Neural progenitor cell (in vitro differentiated cells): ENCODE results near the gene GIMAP6. TPM values are rescaled to one million over a fixed set of nuclear protein-coding genes. Genes with fewer than 3 reads are reported as not detected.

ENCODE experiments used
- DNase-seq: peaks from one replicate; pipeline ENCODE4 v3.0.0-alpha.2; 2016; ENCODE audit warnings: low spot score
- H2AFZ ChIP-seq: fragments of 200-600 bp; sonication (generic); replicated peaks from 2 replicates; pipeline ENCODE4 v1.6.1; 2016; ENCODE audit warnings: antibody characterized with exemption
- H3F3A ChIP-seq: fragments of 200-600 bp; sonication (generic); 2 replicates; pipeline ENCODE4 v1.6.1; 2016; ENCODE audit warnings: antibody characterized with exemption, low read depth
- H3K27ac ChIP-seq: fragments of 200-600 bp; sonication (generic); 2 replicates; pipeline ENCODE4 v1.5.1; 2016; ENCODE audit warnings: mild to moderate bottlenecking
- H3K27me3 ChIP-seq: fragments of 200-600 bp; sonication (generic); 2 replicates; pipeline ENCODE4 v1.6.1; 2016; ENCODE audit warnings: mild to moderate bottlenecking, moderate library complexity
- H3K36me3 ChIP-seq: fragments of 200-600 bp; sonication (generic); 2 replicates; pipeline ENCODE4 v1.5.1; 2016
- H3K4me1 ChIP-seq: fragments of 200-600 bp; sonication (generic); 2 replicates; pipeline ENCODE4 v1.6.1; 2016; ENCODE audit warnings: mixed run types
- H3K4me2 ChIP-seq: fragments of 200-600 bp; sonication (generic); 2 replicates; pipeline ENCODE4 v1.6.1; 2016
- H3K4me3 ChIP-seq: fragments of 200-600 bp; sonication (generic); 2 replicates; pipeline ENCODE4 v1.5.1; 2016
- H3K79me2 ChIP-seq: fragments of 200-600 bp; sonication (generic); 2 replicates; pipeline ENCODE4 v1.6.1; 2016; ENCODE audit warnings: low read depth
- H3K9ac ChIP-seq: fragments of 200-600 bp; sonication (generic); 2 replicates; pipeline ENCODE4 v1.6.1; 2016
- H3K9me3 ChIP-seq: fragments of 200-600 bp; sonication (generic); 2 replicates; pipeline ENCODE4 v1.5.1; 2016; ENCODE audit warnings: low read depth
- H4K20me1 ChIP-seq: fragments of 200-600 bp; sonication (generic); 2 replicates; pipeline ENCODE4 v1.6.1; 2016; ENCODE audit warnings: low read depth
- H3K27ac Mint-ChIP-seq: 3 replicates; pipeline ENCODE4 v1.8.0; 2021; ENCODE audit warnings: mixed read lengths
- H3K27me3 Mint-ChIP-seq: 2 replicates; pipeline ENCODE4 v1.8.0; 2022; ENCODE audit warnings: low read depth, mild to moderate bottlenecking, inconsistent platforms, moderate library complexity, mixed read lengths; ENCODE audit not compliant: insufficient read depth
- H3K36me3 Mint-ChIP-seq: 3 replicates; pipeline ENCODE4 v1.8.0; 2021; ENCODE audit warnings: mixed read lengths
- H3K4me1 Mint-ChIP-seq: 3 replicates; pipeline ENCODE4 v1.8.0; 2021; ENCODE audit warnings: mixed read lengths
- H3K4me3 Mint-ChIP-seq: 3 replicates; pipeline ENCODE4 v1.8.0; 2021; ENCODE audit warnings: mild to moderate bottlenecking, moderate library complexity, mixed read lengths
- H3K9me3 Mint-ChIP-seq: 3 replicates; pipeline ENCODE4 v1.8.0; 2020; ENCODE audit warnings: mixed read lengths
- EZH2 ChIP-seq: fragments of 200-600 bp; sonication (generic); IDR thresholded peaks from 2 replicates; pipeline ENCODE4 v1.6.1; 2017; ENCODE audit warnings: antibody characterized with exemption, mild to moderate bottlenecking, moderate library complexity
- EZH2phosphoT487 ChIP-seq: fragments of 200-600 bp; sonication (generic); IDR thresholded peaks from 2 replicates; pipeline ENCODE4 v1.6.1; 2017; ENCODE audit warnings: antibody characterized with exemption
- total RNA-seq: library from RNA; depleted of rRNA; stranded (reverse); fragments of >200 nt; gene quantifications from 2 replicates; pipeline ENCODE4 v1.2.3, GENCODE V29; 2015; ENCODE audit warnings: low replicate concordance
- TF ChIP-seq, protein P1 (sequence below): fragments of 200-600 bp; sonication (generic); IDR thresholded peaks from 2 replicates; pipeline ENCODE4 v1.5.1; 2017; ENCODE audit warnings: antibody characterized with exemption, mild to moderate bottlenecking

Gene GIMAP6
- total RNA-seq, 1 donor from 2014 or later, result not detected

DNA sequence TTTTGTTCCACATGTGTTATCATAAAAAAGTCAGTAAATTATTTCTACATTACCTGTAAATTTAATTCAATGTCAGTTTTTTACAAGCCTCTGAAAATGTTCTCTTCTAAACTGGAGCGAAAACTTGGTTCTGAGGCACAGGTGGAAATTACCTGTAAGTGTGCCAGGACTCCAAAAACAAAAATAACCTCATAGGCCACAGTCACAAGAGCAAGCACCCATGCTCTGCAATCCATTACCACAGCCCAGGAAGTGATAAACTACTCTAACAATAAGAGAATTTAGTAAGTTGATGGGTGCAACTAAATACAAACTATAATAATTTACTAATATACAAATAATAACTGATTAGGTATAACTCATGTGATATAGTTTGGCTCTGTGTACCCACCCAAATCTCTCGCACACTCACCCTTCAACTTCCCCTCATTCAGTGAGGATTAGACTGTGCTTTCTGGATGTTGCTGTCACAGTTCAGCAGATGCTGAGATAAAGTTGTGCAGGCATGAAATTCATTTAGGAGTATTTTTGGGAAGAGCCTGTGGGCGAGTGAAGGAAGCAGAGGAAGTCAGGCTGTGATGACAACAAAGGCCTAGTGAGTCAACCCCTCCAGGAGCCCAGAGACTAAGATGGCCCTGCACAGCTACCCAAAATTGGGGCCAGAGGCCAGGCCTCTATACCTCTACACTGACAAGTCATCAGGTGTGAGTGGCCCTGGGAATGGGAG is 16.3 kb upstream of the GIMAP6 start:
- no peak overlapping the region for H3K4me2 ChIP-seq
- H3K9me3 ChIP-seq, result no peaks in the 10 kb centered on the region
- no peaks in the 10 kb centered on the region for H3K79me2 ChIP-seq
- no peaks in the 10 kb centered on the region for H3K4me1 ChIP-seq
- Mint-ChIP-seq H3K9me3 (peaks cover 2% of the 10 kb centered on the region), H3K4me3 (no peak overlapping the region), H3K36me3 (no peaks in the 10 kb centered on the region), H3K27ac (no peak overlapping the region), H3K4me1 (peaks cover 2% of the 10 kb centered on the region), H3K27me3 (peaks cover 5% of the 10 kb centered on the region)
- H3K27ac ChIP-seq, result no peak overlapping the region
- no peak for DNase-seq
- no peaks in the 10 kb centered on the region for H3K36me3 ChIP-seq
- H4K20me1 ChIP-seq, result no peaks in the 10 kb centered on the region
- H3K27me3 ChIP-seq, result peaks cover under 1% of the 10 kb centered on the region
- H3K4me3 ChIP-seq, result no peak overlapping the region
- H2AFZ ChIP-seq, result no peak overlapping the region
- no peak for TF ChIP-seq EZH2phosphoT487
- no peak for TF ChIP-seq EZH2
- TF ChIP-seq, protein P1, sequence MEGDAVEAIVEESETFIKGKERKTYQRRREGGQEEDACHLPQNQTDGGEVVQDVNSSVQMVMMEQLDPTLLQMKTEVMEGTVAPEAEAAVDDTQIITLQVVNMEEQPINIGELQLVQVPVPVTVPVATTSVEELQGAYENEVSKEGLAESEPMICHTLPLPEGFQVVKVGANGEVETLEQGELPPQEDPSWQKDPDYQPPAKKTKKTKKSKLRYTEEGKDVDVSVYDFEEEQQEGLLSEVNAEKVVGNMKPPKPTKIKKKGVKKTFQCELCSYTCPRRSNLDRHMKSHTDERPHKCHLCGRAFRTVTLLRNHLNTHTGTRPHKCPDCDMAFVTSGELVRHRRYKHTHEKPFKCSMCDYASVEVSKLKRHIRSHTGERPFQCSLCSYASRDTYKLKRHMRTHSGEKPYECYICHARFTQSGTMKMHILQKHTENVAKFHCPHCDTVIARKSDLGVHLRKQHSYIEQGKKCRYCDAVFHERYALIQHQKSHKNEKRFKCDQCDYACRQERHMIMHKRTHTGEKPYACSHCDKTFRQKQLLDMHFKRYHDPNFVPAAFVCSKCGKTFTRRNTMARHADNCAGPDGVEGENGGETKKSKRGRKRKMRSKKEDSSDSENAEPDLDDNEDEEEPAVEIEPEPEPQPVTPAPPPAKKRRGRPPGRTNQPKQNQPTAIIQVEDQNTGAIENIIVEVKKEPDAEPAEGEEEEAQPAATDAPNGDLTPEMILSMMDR, result no peak
- no peaks in the 10 kb centered on the region for H3F3A ChIP-seq
- H3K9ac ChIP-seq, result no peak overlapping the region

DNA sequence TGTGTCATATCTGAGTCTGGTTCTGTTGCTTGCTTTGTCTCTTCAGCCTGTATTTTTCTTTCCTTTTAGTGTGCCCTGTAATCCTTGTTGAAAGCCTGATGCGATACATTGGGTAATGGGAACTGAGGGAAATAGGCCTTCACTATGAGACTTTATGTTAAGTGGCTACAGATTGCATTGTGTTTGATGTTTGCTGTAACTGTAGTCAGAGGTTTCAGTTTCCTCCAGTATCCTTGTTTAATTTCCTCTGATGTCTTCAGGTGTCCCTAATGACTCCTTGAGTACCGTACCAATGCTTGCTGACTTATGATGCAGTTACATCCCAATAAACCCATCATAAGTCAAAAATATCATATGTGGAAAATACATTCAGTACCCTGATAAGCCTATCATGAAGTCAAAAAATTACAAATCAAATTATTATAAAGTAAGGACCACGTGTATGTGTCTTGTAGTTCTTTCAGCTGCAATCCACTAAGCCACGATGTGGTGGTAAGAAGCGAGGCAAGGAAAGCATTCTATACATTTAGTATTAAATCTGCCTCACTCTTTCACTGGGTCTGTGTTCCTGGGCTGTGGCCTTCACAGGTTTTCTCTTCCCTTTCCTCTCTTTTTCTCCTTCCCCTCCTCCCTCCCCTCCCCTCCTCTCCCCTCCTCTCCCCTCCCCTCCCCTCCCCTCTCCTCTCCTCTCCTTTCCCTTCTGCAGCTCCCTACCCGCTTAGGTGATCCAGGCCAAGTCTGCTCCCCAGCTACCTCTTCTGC is 13.3 kb upstream of the GIMAP6 start:
- H3K36me3 Mint-ChIP-seq, result no peaks in the 10 kb centered on the region
- H3K27ac Mint-ChIP-seq, result no peak overlapping the region
- no peak for TF ChIP-seq EZH2phosphoT487
- TF ChIP-seq, protein P1, result no peak
- TF ChIP-seq EZH2, result no peak
- H3K27me3 Mint-ChIP-seq, result no peaks in the 10 kb centered on the region
- H3K4me3 ChIP-seq, result no peak overlapping the region
- no peak overlapping the region for H3K9ac ChIP-seq
- peaks cover 2% of the 10 kb centered on the region for H3K4me1 Mint-ChIP-seq
- no peaks in the 10 kb centered on the region for H3K36me3 ChIP-seq
- peaks cover 2% of the 10 kb centered on the region for H3K9me3 Mint-ChIP-seq
- H2AFZ ChIP-seq, result no peak overlapping the region
- H4K20me1 ChIP-seq, result no peaks in the 10 kb centered on the region
- no peak overlapping the region for H3K4me2 ChIP-seq
- H3K4me3 Mint-ChIP-seq, result no peak overlapping the region
- H3K27me3 ChIP-seq, result no peaks in the 10 kb centered on the region
- no peaks in the 10 kb centered on the region for H3K9me3 ChIP-seq
- no peaks in the 10 kb centered on the region for H3K79me2 ChIP-seq
- H3K27ac ChIP-seq, result no peak overlapping the region
- no peaks in the 10 kb centered on the region for H3F3A ChIP-seq
- no peaks in the 10 kb centered on the region for H3K4me1 ChIP-seq
- no peak for DNase-seq

DNA sequence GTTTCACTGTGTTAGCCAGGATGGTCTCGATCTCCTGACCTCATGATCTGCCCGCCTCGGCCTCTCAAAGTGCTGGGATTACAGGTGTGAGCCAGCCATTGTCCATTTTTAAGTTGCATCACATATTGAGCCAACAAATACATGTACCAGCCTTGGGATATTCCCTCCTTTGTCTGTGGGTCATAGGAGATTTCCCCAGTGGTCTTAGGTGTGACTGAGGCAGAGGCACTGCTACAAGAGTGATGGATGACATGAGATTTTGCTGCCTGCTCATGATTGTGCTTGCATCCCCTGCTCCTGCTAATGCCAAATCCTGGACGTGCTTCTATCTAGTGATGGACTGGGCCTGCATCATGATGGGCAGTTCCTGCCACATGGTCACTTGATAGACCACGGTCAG is 10.7 kb upstream of the GIMAP6 start:
- H3K27ac Mint-ChIP-seq, result no peak overlapping the region
- H3K27ac ChIP-seq, result no peak overlapping the region
- no peaks in the 10 kb centered on the region for H3K36me3 ChIP-seq
- no peak overlapping the region for H3K4me3 ChIP-seq
- H3K79me2 ChIP-seq, result no peaks in the 10 kb centered on the region
- no peaks in the 10 kb centered on the region for H3K9me3 ChIP-seq
- no peaks in the 10 kb centered on the region for H3K4me1 ChIP-seq
- no peaks in the 10 kb centered on the region for H3K36me3 Mint-ChIP-seq
- no peak overlapping the region for H3K4me3 Mint-ChIP-seq
- H3K27me3 Mint-ChIP-seq, result no peaks in the 10 kb centered on the region
- H3K27me3 ChIP-seq, result no peaks in the 10 kb centered on the region
- peaks cover 11% of the 10 kb centered on the region for H3K9me3 Mint-ChIP-seq
- no peaks in the 10 kb centered on the region for H3K4me1 Mint-ChIP-seq
- H2AFZ ChIP-seq, result no peak overlapping the region
- no peaks in the 10 kb centered on the region for H3F3A ChIP-seq
- H3K9ac ChIP-seq, result no peak overlapping the region
- no peak overlapping the region for H3K4me2 ChIP-seq
- no peak for TF ChIP-seq EZH2
- TF ChIP-seq EZH2phosphoT487, result no peak
- TF ChIP-seq, protein P1, result no peak
- H4K20me1 ChIP-seq, result no peaks in the 10 kb centered on the region
- no peak for DNase-seq
